HG03280 (cell line): ENCODE data around the gene CDH4.

ENCODE experiments used
- ATAC-seq: cut with Tn5 transposase; IDR thresholded peaks from one replicate; pipeline ENCODE4 v1.9.1; 2021; ENCODE audit warnings: mild to moderate bottlenecking, moderate library complexity; ENCODE audit not compliant: unreplicated experiment

The CDH4 gene

DNA sequence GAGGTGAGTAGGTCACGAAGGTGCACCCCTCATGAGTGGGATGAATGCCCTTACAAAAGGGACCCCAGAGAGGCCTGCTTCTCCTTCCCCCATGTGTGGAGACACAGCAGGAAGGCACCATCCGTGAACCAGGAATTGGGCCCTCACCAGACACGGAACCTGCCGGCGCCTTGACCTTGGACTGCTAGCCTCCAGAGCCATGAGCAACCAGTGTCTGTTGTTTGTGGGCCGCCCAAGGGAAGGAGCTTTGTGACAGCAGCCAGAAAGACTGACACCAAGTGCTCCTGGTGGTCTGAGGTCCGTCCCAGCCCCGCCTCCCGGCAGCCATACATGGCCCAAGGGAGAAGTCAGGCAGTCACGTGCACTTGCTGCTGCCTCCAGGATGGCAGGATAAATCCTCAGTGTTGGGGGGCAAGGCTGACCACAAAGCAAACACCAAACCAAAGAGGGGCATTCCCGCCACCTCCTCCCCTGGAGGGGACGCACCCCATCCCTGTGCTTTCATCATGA lies 29.3 kb downstream of the CDH4 start:
- ATAC-seq, result no peak

DNA sequence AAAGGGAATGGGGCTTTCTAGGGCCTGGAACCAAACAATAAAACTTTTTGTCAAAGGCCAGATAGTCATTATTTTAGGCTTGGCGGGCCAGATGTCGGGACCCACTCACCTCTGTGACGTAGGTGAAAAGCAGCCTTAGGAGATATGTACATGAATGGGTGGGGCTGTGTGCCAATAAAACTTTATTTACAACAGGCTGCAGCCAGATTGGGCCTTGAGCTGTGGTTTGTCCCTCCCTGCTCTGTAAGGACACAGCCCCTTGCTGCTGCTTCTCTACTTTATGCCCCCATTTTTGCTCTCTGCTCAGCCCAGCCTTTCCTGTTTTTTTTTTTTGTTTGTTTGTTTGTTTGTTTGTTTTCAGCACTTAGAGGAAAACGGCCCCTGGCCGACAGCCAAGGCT lies 32.7 kb downstream of the CDH4 start:
- no peak for ATAC-seq

DNA sequence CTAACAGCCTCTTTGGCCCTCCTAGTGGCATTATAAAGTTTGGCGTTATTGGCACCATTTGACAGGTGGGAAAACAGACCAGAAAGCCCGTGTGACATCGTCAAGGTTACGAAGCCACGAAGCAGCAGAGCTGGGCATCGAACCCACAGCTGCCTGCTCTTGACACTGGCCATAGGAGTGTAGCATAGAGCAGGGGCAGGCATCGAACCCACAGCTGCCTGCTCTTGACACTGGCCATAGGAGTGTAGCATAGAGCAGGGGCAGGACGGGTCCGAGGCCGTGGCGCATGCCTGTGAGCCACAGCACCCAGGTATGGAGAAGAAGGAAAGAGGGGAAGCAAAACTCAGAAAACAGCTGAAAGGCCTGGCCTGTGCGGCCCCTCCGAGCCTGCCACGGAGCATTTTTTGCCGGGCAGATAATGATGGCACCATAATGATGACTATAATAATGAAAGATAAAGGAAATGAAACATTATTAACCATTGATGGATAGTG lies 33.1 kb downstream of the CDH4 start:
- no peak for ATAC-seq

DNA sequence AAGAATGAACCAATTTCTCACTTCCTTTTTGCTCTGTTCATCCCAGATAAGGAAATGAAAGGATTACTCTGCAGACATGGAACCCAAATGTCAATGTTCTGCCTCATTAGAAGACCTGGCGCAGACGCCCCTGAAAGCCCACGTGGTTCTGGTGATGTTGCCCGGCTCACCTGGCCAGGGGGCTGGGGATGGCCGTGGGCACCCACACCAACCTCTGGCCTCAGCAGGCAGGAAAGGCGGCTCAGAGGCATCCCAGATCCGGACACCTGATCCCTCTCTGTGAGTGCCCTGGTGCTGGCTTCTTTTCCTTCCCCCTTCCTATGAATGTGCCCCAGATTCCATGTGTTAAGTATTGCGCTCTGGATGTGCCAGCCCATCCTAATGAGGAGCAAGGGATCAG lies 33.6 kb downstream of the CDH4 start:
- no peak for ATAC-seq

DNA sequence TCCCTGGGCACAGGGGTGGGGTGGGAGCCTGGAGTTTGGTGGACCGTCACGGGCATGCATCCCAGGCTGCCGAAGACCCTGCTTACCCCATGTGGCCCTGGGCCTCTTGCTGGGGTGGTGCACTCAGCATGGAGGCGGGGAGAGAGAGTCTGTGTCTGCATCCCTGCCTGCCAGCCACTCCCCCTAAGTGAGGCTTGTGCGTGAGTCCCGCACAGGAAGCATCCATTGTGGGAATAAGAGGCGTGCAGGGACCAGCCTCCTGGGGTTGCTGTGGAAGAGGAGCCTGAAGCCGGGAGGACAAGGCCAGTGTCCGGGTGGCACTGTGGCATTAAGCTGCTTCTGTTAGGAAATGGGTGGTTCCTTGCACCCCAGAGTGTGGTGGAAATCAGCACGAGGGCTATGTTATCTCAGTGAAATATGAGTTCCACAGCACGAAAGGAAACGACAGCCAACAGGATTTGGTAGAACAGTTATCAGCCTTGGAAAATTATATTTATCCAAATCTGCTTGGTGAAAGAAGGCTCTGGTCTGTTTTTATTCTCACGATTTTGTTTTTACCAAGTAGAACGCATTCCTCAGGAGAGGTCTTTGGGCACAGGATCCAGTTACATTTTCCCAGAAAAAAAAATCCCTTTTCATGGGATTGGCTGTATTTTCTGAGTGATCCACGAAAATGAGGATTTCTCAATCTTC lies 35.7 kb downstream of the CDH4 start:
- no peak for ATAC-seq

DNA sequence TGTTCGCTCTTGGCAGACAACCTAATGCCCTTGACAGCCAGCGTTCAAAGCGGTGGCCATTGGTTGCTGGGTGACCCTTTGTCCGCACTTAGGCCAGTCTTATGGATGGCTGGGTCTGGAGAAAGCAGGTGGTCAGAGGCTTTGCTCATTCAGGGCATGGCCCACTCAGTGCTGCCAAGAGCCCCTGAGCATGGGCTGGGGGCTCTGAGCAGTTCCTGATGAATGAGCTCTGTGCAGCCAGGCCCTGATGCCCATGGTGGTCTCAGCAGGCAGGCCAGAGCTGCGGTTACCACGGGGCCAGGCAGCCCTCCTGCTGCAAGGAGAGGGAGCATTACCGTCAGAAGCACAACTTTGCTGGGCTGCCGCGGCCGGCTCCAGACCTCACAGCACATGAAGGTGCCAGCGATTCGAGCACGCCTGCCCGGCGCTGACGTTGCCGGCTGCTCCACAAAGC lies 36.3 kb downstream of the CDH4 start:
- ATAC-seq, result no peak

DNA sequence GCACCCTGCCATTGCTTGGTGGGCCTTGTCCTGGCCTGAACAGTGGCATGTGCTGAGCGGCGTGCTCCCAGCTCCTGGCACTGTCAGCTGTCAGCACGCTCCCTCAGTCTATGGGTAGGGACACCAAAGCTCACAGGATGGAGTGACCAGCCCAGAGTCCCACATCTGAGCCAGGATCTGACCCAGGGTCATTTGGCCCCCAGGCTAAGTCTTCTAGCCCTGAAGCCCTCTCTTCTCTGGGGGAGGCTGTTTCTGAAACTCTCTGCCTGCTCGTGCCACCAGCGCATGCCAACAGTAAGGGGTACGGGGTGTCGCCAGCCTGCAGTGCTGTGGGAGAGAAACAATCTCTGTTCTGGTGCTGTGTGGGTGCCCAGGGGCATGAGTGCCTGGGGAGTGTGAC lies 37.1 kb downstream of the CDH4 start:
- no peak for ATAC-seq

DNA sequence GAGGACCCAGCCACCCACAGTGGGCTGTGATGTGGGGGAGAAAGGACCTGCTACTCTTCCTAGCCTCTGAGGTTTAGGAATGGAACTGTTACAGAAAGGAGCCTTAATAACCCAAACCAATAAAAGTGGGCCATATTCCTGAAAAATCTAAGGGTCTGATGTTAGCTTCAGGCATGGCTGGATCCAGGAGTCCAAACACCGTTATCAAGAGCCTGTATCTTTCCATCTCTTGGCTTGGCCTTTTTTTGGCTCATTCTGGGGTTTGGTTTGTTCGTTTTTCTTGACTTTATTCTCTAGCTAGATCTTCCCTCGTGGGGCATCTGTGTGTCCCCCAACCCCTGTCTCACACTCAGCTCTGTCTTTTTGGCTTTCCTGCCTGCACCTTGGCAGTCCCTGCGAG lies 38.7 kb downstream of the CDH4 start:
- ATAC-seq, result no peak

DNA sequence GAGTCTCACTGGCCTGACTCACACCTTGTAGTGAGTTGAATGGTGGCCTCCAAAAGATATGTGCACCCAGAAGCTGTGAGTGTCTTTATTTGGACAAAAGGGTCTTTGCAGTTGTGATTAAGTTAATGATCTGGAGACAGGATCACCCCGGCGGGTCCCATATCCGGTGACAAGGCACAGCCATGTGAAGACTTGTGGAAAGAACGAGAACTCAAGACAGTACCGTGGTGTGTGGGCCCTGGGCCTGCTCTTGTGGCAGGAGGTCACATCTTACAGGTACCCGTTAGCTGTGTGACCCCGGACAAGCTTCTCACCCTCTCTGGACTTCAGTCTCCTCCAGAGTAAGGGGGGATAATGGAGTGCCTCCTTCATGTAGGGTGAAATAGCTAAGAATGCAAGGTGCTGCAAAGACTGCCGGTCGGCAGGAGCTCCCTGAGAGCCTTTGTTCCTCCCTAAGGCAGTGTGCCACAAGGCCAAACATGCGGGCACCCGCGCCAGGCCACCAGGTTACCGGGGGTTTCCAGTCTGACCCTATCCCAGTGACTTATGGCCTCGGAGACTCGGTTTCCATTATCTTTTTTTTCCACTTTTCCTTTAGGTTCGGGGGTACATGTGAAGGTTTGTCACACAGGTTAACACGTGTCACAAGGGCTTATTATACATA lies 39.2 kb downstream of the CDH4 start:
- no peak for ATAC-seq

DNA sequence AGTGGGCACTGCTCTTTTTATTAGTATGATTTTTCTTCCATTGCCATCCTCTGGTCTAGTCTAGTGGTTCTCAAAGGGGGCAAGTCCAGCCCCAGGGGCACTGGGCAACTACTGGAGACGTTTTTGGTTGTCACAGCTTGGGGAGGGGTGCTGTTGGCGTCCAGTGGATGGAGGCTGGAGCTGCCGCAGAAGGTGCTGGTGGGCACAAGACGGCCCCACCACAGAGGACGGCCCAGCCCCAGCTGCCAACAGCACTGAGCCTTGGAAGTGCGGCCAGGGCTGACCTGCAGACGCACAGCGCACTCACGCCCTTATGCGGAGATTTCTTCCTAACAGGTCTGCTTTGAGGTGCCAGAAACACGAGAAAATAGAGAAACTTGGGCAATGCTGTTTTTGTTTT lies 40.3 kb downstream of the CDH4 start:
- ATAC-seq, result no peak

DNA sequence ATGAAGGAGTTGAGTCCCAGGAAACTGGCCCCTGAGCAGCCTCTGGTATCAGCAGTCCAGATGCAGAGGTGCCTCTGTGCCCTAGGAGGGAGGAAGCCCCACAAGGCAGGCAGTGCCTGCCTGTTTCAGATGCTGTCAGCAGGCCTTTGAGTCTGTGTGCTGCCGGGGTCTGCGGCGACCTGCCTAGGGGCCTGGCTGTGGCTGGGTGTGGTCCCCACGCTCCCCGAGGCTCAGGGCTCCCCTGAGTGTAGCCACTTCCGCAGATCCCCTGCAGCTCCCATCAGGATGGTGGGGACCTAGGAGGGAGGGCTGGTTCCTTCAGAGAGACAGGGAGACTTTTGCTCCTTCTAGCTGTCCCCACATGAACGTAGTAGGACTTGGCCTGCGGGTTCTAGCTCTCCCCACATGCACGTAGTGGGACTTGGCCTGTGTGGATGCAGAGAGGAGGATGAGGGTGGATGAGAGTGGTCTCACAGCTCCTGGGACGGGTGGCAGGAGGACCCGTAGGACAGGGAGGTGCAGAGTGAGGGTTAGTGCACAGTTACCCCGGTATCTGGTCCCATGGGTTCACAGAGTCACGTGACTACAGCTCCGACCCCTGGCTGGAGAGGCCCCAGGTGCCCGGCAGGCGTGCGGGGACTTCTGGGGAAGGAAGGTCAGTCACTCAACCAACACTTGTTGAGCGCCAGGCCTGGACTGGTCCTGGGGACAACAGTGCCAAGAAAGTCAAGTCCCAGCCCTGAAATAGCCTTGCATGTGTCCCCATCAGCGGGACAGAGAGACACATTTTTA lies 41.0 kb downstream of the CDH4 start:
- ATAC-seq, result no peak

DNA sequence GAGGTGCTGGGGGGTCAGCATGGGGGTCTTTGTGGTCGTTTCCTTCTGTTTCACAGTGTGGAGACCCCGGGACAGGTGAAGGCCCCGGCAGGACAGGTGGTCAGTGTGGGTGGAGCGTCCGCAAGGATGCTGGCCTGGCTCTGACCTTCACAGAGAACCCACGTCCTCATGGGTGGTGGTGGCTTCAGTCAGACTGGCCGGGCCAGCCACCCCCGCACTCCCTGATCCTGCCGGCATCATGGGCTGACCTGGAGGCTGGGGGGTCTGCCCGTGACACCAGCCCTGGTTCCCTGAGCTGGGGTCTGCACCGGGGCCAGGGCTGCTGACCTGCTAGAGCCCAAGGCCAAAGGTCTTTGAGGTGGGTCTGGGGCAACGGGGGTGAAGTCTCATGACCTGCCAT lies 41.9 kb downstream of the CDH4 start:
- ATAC-seq, result no peak

DNA sequence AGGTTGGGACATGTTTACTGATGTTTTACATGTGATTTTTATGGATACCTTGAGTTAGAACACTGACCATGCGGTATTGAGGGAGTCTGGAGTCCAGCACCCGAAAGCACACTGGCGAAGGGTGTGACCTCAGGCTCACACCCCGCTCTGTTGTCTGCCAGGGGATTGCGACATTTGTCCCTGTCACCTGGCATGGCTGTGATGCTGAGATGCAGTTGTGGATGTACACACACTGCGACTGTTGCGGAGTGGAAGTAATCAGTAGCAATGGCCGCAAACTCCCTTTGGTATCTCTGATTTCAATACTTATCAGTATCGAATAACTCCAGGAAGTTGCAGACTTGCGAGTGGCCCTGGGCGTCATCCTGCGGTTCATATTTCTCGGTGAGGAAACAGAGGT lies 43.2 kb downstream of the CDH4 start:
- ATAC-seq, result no peak

DNA sequence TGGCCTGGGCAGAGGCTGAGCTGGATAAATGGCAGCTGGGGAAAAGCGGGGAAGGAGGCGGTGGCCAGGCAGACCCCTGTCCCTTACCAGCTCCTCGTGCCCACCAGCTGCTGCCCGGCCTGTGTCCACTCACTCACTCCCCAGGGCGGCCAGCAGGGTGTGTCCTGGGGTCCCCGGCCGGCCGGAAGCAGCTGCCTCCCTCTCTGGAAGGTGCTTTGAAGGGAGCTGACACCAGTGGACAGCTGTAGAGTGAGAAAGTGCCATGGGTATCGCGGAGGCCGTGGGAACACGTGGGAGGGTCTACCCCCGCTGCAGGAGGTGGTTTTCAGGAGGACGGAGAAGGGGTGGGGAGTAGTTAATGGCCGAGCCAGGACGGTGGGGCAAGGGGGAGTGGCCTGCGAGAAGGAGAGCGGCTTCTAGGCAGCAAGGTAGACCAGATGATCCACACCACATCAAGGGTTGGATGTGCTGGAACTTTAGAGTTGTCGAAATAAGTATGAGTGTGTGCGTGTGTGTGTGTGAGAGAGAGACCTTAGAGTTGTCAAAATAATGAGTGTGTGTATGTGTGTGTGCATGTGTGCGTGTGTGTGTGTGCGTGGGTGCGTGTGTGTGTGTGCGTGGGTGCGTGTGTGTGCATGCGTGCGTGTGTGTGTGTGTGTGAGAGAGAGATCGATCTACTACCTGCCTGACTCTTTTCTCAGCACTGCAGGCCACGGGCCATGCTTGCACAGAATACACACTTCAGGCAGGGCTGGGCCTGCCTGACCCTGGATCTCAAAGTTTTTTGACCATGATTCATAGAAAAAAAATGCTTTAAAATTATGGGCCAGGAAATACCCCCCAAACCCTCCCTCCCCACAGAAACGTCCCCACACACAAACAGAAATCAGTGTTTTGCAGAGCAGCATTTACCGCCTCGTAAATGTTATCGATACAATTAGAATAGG lies 43.9 kb downstream of the CDH4 start:
- no peak for ATAC-seq

DNA sequence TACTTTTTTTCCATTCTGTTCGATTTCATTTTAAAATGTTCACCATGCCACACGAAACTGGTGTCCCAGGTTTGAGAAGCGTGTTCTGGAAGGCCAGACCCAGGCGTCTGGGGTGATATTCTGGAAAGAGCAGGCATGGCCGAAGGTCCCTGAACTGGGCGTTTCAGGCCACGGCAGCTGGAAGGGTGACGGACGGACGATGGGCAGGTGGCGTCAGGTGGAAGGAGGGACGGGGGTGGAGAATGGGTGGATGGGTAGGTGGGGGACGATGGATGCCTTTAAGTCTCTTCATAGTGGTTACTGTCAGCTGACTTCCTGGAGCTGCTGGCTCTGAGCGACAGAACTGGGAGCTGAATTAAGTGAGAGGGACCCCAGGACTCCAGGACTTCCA lies 44.6 kb downstream of the CDH4 start:
- ATAC-seq, result no peak

DNA sequence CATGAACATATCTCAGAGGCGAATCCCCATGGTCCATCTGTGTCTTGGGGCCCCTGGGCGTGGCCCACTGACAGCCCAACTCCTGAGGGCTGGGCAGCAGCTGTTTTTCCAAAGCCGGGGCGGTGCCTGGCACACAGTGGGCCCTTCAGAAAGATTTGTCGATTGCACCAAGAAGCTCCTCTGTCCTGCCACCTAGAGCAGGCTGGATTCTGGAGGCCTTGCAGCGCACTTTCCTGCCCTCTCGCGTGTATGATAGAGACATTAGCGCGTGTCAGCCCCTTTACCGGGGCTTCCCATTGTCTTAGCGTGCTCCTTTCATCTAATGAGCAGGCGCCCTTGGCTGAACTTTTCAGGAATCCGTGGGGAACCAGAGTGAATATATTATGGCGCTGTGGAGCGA lies 45.4 kb downstream of the CDH4 start:
- no peak for ATAC-seq

DNA sequence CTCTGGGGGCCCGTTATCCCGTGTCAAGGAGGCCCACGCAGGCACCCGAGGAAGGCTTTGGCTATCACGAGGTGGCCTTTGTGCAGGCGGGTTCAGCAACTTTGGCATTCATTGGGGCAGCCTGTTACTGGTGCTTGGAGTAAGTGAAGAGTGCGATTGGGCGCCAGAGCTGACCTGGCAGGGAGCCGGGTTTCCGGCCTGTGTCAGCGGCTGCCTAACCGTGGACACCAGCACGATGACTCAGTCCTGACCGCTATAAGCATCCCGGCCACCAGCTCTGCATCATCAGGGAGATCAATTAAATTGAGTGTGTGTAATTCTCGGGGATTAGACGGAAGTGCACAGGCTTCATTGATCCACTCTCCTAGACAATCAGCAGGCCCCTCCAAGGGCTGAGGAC lies 45.9 kb downstream of the CDH4 start:
- no peak for ATAC-seq

DNA sequence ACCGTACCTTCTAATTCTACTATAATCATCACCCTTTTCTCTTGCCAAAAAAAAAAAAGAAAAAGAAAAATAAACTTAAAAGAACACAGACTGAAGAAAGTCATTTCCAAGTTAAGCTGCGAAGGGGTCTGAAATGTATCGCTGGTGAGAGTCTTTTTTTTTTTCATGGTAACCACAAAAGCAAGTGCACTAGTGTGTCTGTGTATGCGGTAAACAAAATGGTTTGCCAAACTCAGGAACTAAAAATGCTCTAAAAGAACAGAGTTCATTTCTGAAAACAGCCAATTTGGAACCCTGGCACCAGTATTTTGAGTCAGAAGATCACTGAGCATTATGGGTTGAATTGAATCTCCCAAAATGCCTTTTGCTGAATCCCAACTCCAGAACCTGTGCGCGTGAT lies 46.6 kb downstream of the CDH4 start:
- no peak for ATAC-seq

DNA sequence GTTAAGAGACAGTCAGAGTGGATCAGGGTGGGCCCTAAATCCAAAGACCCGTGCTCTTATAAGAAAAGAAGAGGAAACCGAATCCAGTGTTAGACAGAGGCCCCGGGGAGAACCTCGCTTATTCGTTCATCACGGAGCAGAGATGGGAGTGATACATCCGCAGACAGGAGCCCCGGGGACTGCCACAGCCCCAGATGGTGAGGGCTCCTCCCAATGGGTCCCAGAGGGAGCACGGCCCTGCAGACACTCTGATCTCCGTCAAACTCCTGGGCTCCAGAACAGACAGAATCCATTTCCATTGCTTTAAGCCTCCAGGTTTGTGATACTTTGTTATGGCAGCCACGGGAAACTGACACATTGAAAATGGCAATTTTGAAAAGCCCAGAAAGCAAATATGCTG lies 47.0 kb downstream of the CDH4 start:
- ATAC-seq, result no peak

DNA sequence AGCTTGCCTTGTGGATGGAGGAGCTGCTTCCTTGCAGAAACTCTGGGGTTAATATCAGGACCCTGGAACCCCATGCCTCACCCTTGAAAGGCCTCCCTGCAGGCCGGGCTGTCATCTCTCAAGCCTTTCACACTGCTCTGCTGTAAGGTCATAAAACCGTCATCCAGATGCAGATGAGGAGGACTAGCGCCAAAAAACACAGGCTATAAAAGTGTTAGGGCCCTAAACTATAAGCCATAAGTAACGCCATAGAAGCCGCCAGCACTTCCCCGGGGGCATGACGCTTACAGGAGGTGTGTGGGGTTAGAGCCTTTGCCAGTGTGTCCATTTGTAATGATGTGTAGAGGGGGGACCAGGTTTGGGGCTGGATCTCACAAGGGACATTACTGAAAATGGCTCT lies 47.6 kb downstream of the CDH4 start:
- ATAC-seq, result no peak

DNA sequence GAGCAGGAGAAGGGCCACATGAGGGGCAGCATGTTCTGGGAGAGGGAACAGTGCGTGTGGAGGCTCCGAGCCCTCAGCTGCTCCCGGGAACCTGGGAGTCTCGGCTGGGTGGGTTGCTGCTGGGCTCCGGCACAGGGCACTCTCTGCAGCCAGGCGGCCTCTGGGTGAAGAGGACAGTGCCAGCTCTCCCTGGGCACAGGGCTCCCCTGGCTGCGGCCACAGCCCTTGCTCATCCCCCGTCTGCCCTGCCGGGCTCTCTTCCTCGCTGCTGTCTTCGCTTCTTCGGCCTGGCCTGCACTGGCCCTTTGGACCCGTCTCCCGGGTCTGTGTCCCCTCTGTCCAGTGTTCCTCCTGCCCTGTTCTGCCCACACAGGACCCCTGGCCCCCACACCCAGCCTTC lies 48.2 kb downstream of the CDH4 start:
- ATAC-seq, result no peak
